Measurements from ENCODE around the gene SLC35E4.
"Not testable (repeated sequence)": the region's sequence is repeated elsewhere in the genome, so short reads cannot be mapped to it uniquely, and the experiment has no call there.

DNA sequence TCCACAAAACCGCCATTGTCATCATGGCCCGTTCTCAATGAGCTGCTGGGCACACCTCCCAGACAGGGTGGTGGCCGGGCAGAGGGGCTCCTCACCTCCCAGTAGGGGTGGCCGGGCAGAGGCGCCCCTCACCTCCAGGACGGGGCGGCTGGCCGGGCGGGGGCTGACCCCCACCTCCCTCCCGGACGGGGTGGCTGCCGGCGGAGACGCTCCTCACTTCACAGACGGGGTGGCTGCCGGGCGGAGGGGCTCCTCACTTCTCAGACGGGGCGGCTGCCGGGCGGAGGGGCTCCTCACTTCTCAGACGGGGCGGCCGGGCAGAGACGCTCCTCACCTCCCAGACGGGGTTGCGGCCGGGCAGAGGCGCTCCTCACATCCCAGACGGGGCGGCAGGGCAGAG lies 4.1 kb upstream of the SLC35E4 start:
- TF ChIP-seq, protein P1, sequence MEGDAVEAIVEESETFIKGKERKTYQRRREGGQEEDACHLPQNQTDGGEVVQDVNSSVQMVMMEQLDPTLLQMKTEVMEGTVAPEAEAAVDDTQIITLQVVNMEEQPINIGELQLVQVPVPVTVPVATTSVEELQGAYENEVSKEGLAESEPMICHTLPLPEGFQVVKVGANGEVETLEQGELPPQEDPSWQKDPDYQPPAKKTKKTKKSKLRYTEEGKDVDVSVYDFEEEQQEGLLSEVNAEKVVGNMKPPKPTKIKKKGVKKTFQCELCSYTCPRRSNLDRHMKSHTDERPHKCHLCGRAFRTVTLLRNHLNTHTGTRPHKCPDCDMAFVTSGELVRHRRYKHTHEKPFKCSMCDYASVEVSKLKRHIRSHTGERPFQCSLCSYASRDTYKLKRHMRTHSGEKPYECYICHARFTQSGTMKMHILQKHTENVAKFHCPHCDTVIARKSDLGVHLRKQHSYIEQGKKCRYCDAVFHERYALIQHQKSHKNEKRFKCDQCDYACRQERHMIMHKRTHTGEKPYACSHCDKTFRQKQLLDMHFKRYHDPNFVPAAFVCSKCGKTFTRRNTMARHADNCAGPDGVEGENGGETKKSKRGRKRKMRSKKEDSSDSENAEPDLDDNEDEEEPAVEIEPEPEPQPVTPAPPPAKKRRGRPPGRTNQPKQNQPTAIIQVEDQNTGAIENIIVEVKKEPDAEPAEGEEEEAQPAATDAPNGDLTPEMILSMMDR (IDR thresholded peaks at IDR 0.05; ENCODE audit: low read depth, low read length, poor library complexity, severe bottlenecking) = not testable (repeated sequence)
- TF ChIP-seq EZH2phosphoT487 (IDR thresholded peaks at IDR 0.05; ENCODE audit: borderline replicate concordance, low read length) = not testable (repeated sequence)
